GM21390 (cell line): ENCODE measurements around the gene RASSF8.
"Not testable (repeated sequence)": the region's sequence is repeated elsewhere in the genome, so short reads cannot be mapped to it uniquely, and the experiment has no call there.

Source experiments
- ATAC-seq: cut with Tn5 transposase; IDR thresholded peaks from one replicate; pipeline ENCODE4 v1.9.1; 2021; ENCODE audit not compliant: unreplicated experiment

The RASSF8 gene

DNA sequence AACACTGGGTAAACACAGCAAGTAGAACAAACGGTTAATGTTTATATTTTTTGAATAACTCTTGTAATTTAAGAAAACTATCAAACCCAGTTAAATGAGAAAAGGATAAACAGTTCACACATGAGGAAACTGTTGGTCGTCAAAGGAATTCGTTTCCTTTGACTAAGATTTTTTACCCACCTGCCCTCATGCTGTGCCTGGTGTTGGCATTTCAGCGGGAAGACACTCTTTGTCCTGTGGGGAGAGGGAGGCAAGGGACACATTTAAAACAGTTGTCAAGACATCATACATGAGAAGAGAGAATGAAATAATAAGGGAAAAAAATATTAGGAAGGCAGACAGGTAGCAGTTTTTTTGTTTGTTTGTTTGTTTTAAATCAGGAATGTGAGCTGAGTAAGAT is 95.9 kb downstream of the RASSF8 start:
- no peak for ATAC-seq

DNA sequence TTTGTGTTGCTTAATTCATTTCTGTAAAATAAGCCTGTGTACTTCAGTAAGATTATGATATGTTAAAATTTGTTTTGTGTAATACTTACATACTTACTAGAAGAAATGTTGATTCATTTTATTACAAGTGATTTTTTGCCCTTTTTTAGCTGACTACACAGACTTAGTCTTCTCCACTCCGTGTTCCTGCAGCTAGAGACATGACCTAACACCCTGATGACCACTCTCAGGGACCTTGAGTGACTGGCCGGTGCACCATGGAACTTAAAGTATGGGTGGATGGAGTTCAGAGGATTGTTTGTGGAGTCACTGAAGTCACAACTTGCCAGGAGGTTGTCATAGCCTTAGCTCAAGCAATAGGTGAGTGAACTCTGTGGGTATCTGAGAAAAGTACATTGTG is 96.6 kb downstream of the RASSF8 start:
- no peak for ATAC-seq

DNA sequence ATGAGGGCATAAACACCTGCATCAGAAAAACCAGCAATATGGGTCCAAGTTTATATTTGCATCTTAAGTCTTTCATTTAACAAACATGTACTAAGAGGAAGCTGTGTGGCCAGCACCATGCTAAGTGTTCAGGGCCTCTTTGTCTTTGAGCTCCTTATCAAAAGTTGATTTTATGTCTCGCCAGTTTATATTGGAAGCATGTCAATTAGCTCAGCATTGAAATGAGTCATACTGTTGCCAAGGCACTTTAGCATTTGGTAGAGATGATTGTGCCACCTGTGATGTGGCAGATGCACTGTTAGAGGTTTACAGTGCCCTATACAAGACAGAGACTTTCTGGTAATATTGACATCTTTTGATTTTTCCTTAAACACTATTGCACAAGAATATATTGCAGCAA is 97.9 kb downstream of the RASSF8 start:
- ATAC-seq: no peak

DNA sequence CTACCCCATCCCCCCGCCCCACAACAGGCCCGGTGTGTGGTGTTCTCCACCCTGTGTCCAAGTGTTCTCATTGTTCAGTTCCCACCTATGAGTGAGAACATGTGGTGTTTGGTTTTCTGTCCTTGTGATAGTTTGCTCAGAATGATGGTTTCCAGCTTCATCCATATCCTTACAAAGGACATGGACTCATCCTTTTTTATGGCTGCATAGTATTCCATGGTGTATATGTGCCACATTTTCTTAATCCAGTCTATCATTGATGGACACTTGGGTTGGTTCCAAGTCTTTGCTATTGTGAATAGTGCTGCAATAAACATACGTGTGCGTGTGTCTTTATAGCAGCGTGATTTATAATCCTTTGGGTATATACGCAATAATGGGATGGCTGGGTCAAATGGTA is 98.8 kb downstream of the RASSF8 start:
- not testable (repeated sequence) for ATAC-seq

- ATAC-seq: no peak
These were observed 99.8 kb downstream of the RASSF8 start for GRCh38 chr12:26058308-26058707.

GRCh38 chr12:26058818-26059217 is 100.3 kb downstream of the RASSF8 start:
- no peak for ATAC-seq

GRCh38 chr12:26062006-26062405 is 103.5 kb downstream of the RASSF8 start:
- ATAC-seq: no peak

GRCh38 chr12:26062566-26062965 is 104.1 kb downstream of the RASSF8 start:
- no peak for ATAC-seq

DNA sequence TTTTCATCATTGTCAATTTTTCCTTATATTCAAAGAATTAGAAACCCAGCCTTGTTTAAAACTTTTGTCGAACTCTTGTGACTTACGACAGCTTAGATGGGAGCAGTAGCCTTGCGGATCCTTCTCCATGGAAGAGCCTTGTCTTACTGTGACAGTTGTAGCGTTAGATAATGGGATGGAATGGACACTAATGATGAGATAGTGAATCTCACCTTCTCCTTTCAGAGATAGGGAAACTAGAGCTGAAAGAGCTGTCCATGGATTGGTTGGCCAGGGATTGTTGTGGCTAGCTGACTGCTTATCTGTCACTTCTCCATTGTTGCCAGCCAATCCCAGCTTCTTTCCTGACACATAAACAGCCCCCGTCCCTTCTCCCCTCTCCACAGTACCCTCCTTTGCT is 107.0 kb downstream of the RASSF8 start:
- ATAC-seq: no peak

DNA sequence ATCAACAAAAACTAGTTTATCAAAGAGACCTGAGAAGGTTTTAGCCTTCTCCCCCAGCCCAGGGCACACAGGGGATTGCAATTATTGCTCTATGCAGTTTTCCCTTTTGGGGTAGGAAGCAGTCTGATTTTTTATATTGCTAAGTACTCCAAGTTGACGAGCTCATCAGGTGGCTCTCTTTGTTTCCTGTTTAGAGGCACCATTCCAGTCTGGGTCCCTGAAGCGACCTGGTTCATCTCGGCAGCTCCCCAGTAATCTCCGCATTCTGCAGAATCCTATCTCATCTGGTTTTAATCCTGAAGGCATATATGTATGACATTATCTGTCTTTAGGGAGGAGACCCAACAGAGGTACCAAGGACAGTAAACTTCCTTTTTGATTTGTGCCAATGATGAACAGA is 110.0 kb downstream of the RASSF8 start:
- ATAC-seq: no peak

DNA sequence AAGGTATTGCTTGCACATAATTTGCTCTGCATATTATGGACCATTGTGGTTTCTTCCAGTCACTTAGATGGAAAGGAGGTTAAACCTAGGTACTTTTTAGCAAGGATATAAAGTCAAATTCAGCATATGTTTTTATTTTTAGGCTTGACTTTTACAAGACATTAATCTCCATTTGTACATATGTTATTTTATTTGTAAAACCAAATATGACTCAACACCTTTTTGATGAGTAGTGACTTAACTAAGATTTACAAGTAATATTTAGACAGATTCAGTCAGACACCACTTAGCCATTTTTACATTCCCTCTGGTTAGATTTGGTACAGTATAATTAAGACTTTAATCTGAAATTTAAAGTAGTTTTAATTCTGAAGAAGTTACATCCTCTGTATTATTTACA is 111.3 kb downstream of the RASSF8 start:
- ATAC-seq: no peak

DNA sequence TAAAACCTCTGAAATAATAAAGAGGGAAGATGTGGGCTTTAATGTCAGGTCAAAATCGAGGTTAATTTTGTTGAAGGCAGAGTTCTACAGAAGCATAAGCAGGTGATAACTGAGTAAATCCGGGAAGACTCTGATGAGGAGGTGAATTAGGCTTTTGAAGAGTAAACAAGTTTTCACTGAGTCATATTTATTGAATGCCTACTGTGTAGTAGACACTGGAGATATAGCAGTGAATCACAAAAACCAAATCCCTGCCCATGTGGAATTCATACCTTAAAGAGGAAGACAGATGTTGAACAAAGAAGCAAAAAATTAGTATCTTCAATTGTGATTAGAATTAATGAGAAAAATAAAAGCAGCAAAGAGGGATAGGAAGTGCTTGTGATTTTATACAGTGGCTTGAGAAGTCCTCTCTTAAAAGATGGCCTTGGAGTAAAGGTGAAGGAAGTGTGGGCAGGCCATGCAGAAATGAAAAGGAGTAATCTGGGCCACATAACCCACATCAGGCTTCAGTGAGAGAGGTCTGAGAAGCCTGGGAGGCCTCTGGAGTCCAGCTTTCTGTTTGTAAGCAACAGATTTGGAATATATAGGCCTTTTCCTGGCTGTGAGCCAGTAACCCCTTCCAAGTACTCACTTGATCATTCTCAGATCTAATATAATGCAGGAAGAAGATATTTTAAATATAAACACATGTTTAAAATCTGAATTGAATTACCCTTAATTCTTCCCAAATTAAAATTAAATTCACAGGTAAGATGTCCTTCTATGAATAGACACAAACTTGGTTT is 119.6 kb downstream of the RASSF8 start:
- ATAC-seq: no peak

DNA sequence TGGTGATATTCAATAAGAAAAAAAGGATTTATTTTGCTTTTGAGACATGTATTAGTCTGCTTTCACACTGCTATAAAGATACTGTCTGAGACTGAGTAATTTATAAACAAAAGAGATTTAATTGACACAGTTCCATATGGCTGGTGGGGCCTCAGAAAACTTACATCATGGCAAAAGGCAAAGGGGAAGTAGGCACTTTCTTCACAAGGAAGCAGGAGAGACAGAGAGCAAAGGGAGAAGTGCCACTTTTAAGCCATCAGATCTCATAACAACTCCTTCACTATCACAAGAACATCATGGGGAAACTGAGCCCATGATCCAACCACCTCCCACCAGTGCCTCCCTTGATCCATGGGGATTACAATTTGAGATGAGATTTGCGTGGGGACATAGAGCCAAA is 122.4 kb downstream of the RASSF8 start:
- no peak for ATAC-seq

- no peak for ATAC-seq
These were observed 128.5 kb downstream of the RASSF8 start for GRCh38 chr12:26086936-26087335.

- peak; percentile 96 for ATAC-seq
These were observed 130.5 kb downstream of the RASSF8 start for GRCh38 chr12:26088998-26089397.

DNA sequence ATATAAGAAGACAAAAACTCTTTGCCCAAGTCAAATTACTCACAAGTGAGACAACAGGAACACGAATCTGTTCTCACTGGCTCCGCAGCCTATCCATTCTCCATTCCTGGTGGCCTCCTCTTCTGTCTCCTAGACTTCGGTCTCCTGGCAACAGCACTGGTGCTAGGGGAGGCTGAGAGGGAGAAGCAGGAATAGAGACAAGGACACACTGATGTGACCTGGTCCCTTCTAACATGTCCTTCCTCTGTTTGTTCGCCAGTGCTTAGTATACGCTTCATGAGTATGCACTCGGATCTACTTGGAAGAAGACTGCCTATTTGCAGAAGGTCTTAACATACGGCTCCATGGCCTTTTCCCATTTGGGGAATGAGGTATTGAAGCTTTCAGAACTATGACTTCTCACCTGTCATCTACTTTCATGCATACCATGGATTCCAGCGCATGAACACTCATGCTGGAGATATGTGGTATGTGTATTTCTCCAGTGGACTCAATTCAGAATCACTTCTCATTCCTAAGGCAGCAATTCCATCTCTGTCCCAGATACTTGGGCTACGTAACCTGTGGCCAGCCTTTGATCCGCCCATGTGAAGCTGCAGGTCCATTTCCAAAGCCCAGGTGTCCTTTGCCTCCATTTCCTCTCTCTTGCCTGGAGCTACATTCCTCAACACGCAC is 132.5 kb downstream of the RASSF8 start:
- no peak for ATAC-seq

GRCh38 chr12:26091822-26092221 is 133.3 kb downstream of the RASSF8 start:
- ATAC-seq: no peak

DNA sequence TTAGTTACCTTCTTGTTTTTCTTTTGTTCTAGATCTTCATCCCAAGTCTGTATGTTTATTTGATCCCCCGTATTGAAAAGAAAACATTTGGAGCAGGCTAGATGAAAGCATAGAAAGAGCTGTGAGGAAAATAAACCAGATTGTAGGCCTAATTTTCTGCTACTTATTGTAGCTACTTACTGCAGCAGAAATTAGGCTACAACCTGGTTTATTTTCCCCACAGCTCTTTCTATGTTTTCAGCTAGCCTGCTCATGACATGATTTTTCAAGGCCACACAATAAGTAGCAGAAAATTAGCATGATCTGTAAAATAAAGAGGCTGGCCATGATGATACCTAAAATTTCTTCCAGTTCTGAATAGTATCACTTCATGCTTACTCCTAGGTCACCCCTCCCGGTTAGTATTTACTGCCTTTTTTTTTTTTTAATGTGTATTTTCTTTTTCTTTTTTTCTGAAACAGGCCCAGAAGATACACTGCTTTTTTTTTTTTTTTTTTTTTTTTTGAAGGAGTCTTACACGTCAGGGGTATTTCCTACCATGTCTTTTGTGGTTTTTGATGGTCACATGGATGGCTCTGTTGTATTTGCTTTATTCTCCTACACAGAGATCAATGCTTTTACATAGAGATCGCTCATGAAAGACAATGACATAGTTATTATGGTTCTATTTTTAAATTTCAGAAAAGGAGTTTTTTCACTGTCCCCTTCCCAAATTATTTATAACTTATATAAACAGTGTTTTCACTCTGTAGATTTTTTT is 134.0 kb downstream of the RASSF8 start:
- ATAC-seq: no peak

DNA sequence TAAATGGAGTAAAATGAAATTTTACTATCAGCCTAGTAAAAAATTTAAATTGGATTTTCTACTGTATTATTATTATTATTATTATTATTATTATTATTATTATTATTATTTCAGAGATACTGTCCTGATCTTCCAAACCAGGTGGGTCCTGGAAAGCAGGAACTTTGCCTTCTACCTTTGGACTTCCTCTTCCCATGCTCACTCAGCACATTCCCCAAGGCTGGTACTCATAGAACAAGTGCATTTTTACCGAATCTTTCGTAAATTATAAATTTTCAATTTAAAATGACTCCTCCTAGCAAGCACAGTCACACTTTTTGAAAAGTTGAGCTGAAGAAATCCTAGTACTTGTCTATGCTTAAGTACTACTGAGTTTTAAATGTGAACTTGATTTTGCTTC is 136.7 kb downstream of the RASSF8 start:
- no peak for ATAC-seq

DNA sequence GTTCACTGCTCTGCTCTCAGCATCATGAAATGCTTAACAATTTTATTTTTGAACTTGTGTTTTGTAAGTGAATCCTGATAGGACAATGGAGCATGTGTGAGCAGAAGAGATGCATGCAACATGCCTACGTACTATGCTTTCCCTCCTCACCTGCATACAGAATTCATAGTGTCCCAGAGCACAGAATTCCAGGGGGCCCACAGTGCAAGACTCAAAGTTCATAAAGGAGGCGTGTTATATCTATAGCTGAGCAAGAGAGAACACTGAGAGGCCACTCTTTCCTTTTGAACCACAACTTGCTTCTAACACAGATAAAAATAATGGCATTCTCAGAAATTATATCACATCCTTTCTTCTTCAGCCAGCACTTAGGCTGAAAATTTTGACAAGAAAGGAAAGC is 137.6 kb downstream of the RASSF8 start:
- no peak for ATAC-seq

- ATAC-seq: no peak
These were observed 138.8 kb downstream of the RASSF8 start for GRCh38 chr12:26097046-26097878.
